ENCODE measurements around the gene STAT6. TPM values are rescaled to one million over a fixed set of nuclear protein-coding genes. Genes with fewer than 3 reads are reported as not detected.

STAT6 gene
- total and polyA plus RNA-seq, 10 of the 15 experiments (the other 5 are each of a cell fraction or from before 2014, with no cell fraction given), result 14.2 to 176 (median 89.6) TPM

DNA sequence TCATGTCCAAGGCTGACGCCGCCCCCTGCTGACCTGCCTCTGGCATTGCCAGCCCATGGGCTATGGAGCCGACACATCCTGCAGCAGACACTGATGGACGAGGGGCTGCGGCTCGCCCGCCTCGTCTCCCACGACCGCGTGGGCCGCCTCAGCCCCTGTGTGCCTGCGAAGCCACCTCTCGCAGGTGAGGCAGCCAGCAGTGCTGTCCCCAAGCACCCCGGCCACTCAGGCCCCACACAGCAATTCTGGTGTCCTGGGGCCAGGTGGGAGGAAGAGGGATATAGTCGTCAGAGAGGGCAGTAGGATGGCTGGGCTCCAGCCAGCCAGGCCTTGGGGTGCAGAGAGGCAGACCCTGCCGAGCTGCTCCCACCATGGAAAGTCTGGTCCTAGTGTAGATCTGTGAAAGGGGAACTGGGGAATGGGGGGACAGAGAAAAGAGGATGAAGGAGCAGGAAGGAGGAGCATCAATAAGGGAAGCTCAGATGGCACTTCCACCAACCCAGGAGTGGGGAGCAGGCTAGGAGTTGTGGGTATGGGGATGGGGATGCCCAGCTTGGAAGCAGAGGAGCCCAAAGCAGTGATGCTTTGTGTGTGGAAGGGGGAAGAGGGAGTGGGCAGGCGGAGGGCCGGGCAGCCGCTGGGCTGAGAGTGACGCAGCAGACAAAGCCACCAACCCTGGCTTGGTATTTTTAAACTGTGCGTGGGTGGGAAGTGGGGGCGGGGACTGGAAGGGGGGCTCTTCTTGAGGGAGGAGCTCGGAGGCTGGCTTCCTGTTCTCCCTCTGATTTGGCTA is 17.6 kb downstream of the STAT6 start (continued):
- TF ChIP-seq, protein P1, sequence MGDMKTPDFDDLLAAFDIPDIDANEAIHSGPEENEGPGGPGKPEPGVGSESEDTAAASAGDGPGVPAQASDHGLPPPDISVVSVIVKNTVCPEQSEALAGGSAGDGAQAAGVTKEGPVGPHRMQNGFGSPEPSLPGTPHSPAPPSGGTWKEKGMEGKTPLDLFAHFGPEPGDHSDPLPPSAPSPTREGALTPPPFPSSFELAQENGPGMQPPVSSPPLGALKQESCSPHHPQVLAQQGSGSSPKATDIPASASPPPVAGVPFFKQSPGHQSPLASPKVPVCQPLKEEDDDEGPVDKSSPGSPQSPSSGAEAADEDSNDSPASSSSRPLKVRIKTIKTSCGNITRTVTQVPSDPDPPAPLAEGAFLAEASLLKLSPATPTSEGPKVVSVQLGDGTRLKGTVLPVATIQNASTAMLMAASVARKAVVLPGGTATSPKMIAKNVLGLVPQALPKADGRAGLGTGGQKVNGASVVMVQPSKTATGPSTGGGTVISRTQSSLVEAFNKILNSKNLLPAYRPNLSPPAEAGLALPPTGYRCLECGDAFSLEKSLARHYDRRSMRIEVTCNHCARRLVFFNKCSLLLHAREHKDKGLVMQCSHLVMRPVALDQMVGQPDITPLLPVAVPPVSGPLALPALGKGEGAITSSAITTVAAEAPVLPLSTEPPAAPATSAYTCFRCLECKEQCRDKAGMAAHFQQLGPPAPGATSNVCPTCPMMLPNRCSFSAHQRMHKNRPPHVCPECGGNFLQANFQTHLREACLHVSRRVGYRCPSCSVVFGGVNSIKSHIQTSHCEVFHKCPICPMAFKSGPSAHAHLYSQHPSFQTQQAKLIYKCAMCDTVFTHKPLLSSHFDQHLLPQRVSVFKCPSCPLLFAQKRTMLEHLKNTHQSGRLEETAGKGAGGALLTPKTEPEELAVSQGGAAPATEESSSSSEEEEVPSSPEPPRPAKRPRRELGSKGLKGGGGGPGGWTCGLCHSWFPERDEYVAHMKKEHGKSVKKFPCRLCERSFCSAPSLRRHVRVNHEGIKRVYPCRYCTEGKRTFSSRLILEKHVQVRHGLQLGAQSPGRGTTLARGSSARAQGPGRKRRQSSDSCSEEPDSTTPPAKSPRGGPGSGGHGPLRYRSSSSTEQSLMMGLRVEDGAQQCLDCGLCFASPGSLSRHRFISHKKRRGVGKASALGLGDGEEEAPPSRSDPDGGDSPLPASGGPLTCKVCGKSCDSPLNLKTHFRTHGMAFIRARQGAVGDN (IDR thresholded peaks at IDR 0.05), result 0 out of 2 replicates have a peak, but pooled peaks have one; percentile 13
- peak; percentile 36; the same call in 1 of the 3 replicates for TF ChIP-seq POU2F2 (IDR thresholded peaks at IDR 0.05; ENCODE audit: borderline replicate concordance, low read depth, low read length)
- no peak for TF ChIP-seq EP300 (IDR thresholded peaks at IDR 0.05; ENCODE audit: borderline replicate concordance in 1 of 2, control insufficient read depth in 1 of 2, low read depth in 2 of 2, low read length in 2 of 2)
- TF ChIP-seq YY1 (IDR thresholded peaks at IDR 0.05; ENCODE audit: low read depth, low read length), result no peak
- TF ChIP-seq NFIC (IDR thresholded peaks at IDR 0.05; ENCODE audit: low read depth, low read length), result no peak
- TF ChIP-seq, protein P2, sequence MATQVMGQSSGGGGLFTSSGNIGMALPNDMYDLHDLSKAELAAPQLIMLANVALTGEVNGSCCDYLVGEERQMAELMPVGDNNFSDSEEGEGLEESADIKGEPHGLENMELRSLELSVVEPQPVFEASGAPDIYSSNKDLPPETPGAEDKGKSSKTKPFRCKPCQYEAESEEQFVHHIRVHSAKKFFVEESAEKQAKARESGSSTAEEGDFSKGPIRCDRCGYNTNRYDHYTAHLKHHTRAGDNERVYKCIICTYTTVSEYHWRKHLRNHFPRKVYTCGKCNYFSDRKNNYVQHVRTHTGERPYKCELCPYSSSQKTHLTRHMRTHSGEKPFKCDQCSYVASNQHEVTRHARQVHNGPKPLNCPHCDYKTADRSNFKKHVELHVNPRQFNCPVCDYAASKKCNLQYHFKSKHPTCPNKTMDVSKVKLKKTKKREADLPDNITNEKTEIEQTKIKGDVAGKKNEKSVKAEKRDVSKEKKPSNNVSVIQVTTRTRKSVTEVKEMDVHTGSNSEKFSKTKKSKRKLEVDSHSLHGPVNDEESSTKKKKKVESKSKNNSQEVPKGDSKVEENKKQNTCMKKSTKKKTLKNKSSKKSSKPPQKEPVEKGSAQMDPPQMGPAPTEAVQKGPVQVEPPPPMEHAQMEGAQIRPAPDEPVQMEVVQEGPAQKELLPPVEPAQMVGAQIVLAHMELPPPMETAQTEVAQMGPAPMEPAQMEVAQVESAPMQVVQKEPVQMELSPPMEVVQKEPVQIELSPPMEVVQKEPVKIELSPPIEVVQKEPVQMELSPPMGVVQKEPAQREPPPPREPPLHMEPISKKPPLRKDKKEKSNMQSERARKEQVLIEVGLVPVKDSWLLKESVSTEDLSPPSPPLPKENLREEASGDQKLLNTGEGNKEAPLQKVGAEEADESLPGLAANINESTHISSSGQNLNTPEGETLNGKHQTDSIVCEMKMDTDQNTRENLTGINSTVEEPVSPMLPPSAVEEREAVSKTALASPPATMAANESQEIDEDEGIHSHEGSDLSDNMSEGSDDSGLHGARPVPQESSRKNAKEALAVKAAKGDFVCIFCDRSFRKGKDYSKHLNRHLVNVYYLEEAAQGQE (IDR thresholded peaks at IDR 0.05; ENCODE audit: low read depth, low read length), result no peak
- TF ChIP-seq, protein P3, sequence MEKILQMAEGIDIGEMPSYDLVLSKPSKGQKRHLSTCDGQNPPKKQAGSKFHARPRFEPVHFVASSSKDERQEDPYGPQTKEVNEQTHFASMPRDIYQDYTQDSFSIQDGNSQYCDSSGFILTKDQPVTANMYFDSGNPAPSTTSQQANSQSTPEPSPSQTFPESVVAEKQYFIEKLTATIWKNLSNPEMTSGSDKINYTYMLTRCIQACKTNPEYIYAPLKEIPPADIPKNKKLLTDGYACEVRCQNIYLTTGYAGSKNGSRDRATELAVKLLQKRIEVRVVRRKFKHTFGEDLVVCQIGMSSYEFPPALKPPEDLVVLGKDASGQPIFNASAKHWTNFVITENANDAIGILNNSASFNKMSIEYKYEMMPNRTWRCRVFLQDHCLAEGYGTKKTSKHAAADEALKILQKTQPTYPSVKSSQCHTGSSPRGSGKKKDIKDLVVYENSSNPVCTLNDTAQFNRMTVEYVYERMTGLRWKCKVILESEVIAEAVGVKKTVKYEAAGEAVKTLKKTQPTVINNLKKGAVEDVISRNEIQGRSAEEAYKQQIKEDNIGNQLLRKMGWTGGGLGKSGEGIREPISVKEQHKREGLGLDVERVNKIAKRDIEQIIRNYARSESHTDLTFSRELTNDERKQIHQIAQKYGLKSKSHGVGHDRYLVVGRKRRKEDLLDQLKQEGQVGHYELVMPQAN (conservative IDR thresholded peaks at IDR 0.05), result no peak
- TF ChIP-seq CHD2 (IDR thresholded peaks at IDR 0.05; ENCODE audit: borderline replicate concordance, low read depth, low read length), result no peak
- no peak for TF ChIP-seq SREBF2 (IDR thresholded peaks at IDR 0.05; ENCODE audit: low read length)
- TF ChIP-seq HDGF (IDR thresholded peaks at IDR 0.05), result peak; percentile 97
- TF ChIP-seq, protein P4, sequence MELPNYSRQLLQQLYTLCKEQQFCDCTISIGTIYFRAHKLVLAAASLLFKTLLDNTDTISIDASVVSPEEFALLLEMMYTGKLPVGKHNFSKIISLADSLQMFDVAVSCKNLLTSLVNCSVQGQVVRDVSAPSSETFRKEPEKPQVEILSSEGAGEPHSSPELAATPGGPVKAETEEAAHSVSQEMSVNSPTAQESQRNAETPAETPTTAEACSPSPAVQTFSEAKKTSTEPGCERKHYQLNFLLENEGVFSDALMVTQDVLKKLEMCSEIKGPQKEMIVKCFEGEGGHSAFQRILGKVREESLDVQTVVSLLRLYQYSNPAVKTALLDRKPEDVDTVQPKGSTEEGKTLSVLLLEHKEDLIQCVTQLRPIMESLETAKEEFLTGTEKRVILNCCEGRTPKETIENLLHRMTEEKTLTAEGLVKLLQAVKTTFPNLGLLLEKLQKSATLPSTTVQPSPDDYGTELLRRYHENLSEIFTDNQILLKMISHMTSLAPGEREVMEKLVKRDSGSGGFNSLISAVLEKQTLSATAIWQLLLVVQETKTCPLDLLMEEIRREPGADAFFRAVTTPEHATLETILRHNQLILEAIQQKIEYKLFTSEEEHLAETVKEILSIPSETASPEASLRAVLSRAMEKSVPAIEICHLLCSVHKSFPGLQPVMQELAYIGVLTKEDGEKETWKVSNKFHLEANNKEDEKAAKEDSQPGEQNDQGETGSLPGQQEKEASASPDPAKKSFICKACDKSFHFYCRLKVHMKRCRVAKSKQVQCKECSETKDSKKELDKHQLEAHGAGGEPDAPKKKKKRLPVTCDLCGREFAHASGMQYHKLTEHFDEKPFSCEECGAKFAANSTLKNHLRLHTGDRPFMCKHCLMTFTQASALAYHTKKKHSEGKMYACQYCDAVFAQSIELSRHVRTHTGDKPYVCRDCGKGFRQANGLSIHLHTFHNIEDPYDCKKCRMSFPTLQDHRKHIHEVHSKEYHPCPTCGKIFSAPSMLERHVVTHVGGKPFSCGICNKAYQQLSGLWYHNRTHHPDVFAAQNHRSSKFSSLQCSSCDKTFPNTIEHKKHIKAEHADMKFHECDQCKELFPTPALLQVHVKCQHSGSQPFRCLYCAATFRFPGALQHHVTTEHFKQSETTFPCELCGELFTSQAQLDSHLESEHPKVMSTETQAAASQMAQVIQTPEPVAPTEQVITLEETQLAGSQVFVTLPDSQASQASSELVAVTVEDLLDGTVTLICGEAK (IDR thresholded peaks at IDR 0.05; ENCODE audit: borderline replicate concordance), result no peak
- TF ChIP-seq IKZF2 (IDR thresholded peaks at IDR 0.05), result peak; percentile 42 to 47; a peak in 2 of 4 replicates
- peak; percentile 30; the same call in 1 of the 2 replicates for TF ChIP-seq POLR2AphosphoS2 (IDR thresholded peaks at IDR 0.05; ENCODE audit: low read depth, low read length)
